HCT116 (cell line): ENCODE data around the gene OPN3. TPM values are rescaled to one million over a fixed set of nuclear protein-coding genes. Genes with fewer than 3 reads are reported as not detected.

Experiments used
- ATAC-seq: fragments of 200-7000 bp; cut with Tn5 transposase; 2 replicates; pipeline ENCODE4 v1.9.1; 2020; ENCODE audit warnings: mild to moderate bottlenecking, moderate library complexity
- BruUV-seq: library from RNA; stranded (reverse); fragments of 400-500 nt; replicated peaks from 2 replicates; lab custom pipeline; 2021; lab: Mats Ljungman, UMichigan
- CTCF ChIA-PET: fragments of 300-600 bp; sonication (Branson Sonifier 250); formaldehyde crosslinking; loops from one replicate; lab custom pipeline; 2021; ENCODE audit warnings: antibody characterized with exemption; lab: Charles Lee
- POLR2A ChIA-PET: fragments of 300-600, 350-600 bp; sonication (Branson Sonifier 250); formaldehyde crosslinking; loops from one replicate; lab custom pipeline; 2021; ENCODE audit warnings: antibody characterized with exemption; lab: Charles Lee
- RAD21 ChIA-PET, 2 experiments: fragments of 300-600 bp; sonication (Branson Sonifier 250); formaldehyde crosslinking; loops; one replicate each; lab custom pipeline; 2023; ENCODE audit warnings: low total read pairs in 2 of 2; ENCODE audit not compliant: uncharacterized antibody in 2 of 2, unreplicated experiment in 2 of 2, low non-redundant PET in 1 of 2; lab: Charles Lee
- DNase-seq: peaks from one replicate; pipeline ENCODE4 v3.0.0-alpha.2; 2010; ENCODE audit warnings: low read depth, low spot score
- H2AFZ ChIP-seq: fragments of 200-600 bp; shearing (Covaris generic), sonication (generic); 2 replicates; pipeline ENCODE4 v1.6.1; 2017; ENCODE audit warnings: low read depth, mixed run types, mixed read lengths, antibody characterized with exemption, low read length; ENCODE audit not compliant: poor library complexity, severe bottlenecking
- H3K27ac ChIP-seq: 2 replicates; pipeline ENCODE4 v1.5.1; 2012; ENCODE audit warnings: low read depth, low read length
- H3K27me3 ChIP-seq: fragments of 200-600 bp; sonication (generic); 2 replicates; pipeline ENCODE4 v1.6.1; 2016; ENCODE audit warnings: mixed run types, low read length, mixed read lengths; ENCODE audit not compliant: insufficient read depth
- H3K36me3 ChIP-seq, 2 experiments: fragments of 200-500 bp in 1 of 2; fragments of 200-600 bp in 1 of 2; sonication (Bioruptor generic) in 1 of 2; sonication (generic) in 1 of 2; 2 replicates each; pipeline versions ENCODE4 v1.5.1 to v1.6.1; 2014 to 2016; ENCODE audit warnings: low read length in 2 of 2, inconsistent platforms in 1 of 2, mixed read lengths in 1 of 2, mixed run types in 1 of 2; ENCODE audit not compliant: insufficient read depth in 2 of 2, control insufficient read depth in 1 of 2
- H3K4me1 ChIP-seq, 2 experiments: fragments of 200-600 bp in 1 of 2; sonication (generic) in 1 of 2; 2 replicates each; pipeline versions ENCODE4 v1.5.1 to v1.6.1; 2012 to 2017; ENCODE audit warnings: low read length in 2 of 2, inconsistent platforms in 1 of 2, mild to moderate bottlenecking in 1 of 2, mixed read lengths in 1 of 2, mixed run types in 1 of 2, moderate library complexity in 1 of 2; ENCODE audit not compliant: insufficient read depth in 2 of 2, control insufficient read depth in 1 of 2
- H3K4me2 ChIP-seq: fragments of 200-600 bp; sonication (generic); 2 replicates; pipeline ENCODE4 v1.6.1; 2017; ENCODE audit warnings: mixed run types, low read length, mixed read lengths
- H3K4me3 ChIP-seq, 2 experiments: fragments of 200-600 bp in 1 of 2; sonication (generic) in 1 of 2; replicated peaks in 1 of 2; 2 replicates each; pipeline ENCODE4 v1.5.1; 2011 to 2016; ENCODE audit warnings: low read length in 2 of 2, control low read depth in 1 of 2, low read depth in 1 of 2, mild to moderate bottlenecking in 1 of 2, mixed read lengths in 1 of 2, mixed run types in 1 of 2
- H3K79me2 ChIP-seq: fragments of 200-600 bp; sonication (generic); 2 replicates; pipeline ENCODE4 v1.6.1; 2017; ENCODE audit warnings: mild to moderate bottlenecking, mixed run types, low read length, moderate library complexity, mixed read lengths; ENCODE audit not compliant: insufficient read depth
- H3K9ac ChIP-seq: fragments of 200-600 bp; sonication (generic); 2 replicates; pipeline ENCODE4 v1.6.1; 2016; ENCODE audit warnings: low read length, mixed read lengths
- H3K9me2 ChIP-seq: fragments of 200-600 bp; sonication (generic), shearing (Covaris generic); 2 replicates; pipeline ENCODE4 v1.6.1; 2017; ENCODE audit warnings: mixed run types, mild to moderate bottlenecking, moderate library complexity; ENCODE audit not compliant: insufficient read depth
- H3K9me3 ChIP-seq, 2 experiments: fragments of 200-500 bp in 1 of 2; fragments of 200-600 bp in 1 of 2; sonication (Bioruptor generic) in 1 of 2; sonication (generic) in 1 of 2; 2 replicates each; pipeline ENCODE4 v1.6.1; 2014 to 2017; ENCODE audit warnings: low read length in 2 of 2, mixed read lengths in 2 of 2, inconsistent platforms in 1 of 2, low read depth in 1 of 2, mild to moderate bottlenecking in 1 of 2, mixed run types in 1 of 2, moderate library complexity in 1 of 2; ENCODE audit not compliant: control insufficient read depth in 1 of 2, insufficient read depth in 1 of 2
- H4K20me1 ChIP-seq: fragments of 200-600 bp; sonication (generic), shearing (Covaris generic); 2 replicates; pipeline ENCODE4 v1.6.1; 2017; ENCODE audit warnings: mixed run types, mild to moderate bottlenecking, moderate library complexity; ENCODE audit not compliant: insufficient read depth
- CEBPB ChIP-seq: IDR thresholded peaks from 2 replicates; pipeline ENCODE4 v1.6.1; 2012; ENCODE audit warnings: low read depth
- EZH2 ChIP-seq: fragments of 200-600 bp; sonication (generic); IDR thresholded peaks from 2 replicates; pipeline ENCODE4 v1.6.1; 2017; ENCODE audit warnings: antibody characterized with exemption, mixed run types
- FOSL1 ChIP-seq: IDR thresholded peaks from 2 replicates; pipeline ENCODE4 v1.6.1; 2012; ENCODE audit warnings: low read depth
- JUND ChIP-seq: IDR thresholded peaks from 2 replicates; pipeline ENCODE4 v1.6.1; 2012
- POLR2A ChIP-seq: IDR thresholded peaks from 2 replicates; pipeline ENCODE4 v1.7.0; 2011; ENCODE audit warnings: borderline replicate concordance; ENCODE audit not compliant: insufficient read depth, insufficient read length; ENCODE audit errors: extremely low read depth
- RAD21 ChIP-seq: IDR thresholded peaks from 2 replicates; pipeline ENCODE4 v1.6.1; 2012; ENCODE audit warnings: low read depth, mild to moderate bottlenecking
- SP1 ChIP-seq: IDR thresholded peaks from 2 replicates; pipeline ENCODE4 v1.6.1; 2012; ENCODE audit warnings: low read depth
- SRF ChIP-seq: IDR thresholded peaks from 2 replicates; pipeline ENCODE4 v1.6.1; 2012; ENCODE audit warnings: low read depth
- TCF7L2 ChIP-seq: IDR thresholded peaks from 2 replicates; pipeline ENCODE4 v1.7.0; 2011; ENCODE audit warnings: borderline replicate concordance, inconsistent platforms; ENCODE audit not compliant: insufficient read depth, insufficient read length; ENCODE audit errors: extremely low read depth
- YY1 ChIP-seq: IDR thresholded peaks from 2 replicates; pipeline ENCODE4 v1.6.1; 2011; ENCODE audit warnings: low read length, low read depth, moderate library complexity, mild to moderate bottlenecking; ENCODE audit not compliant: insufficient replicate concordance; ENCODE audit errors: extremely low read depth
- intact Hi-C: fragments of 100-400 bp; cut with micrococcal nuclease; formaldehyde crosslinking; loops from 2 replicates; pipeline ENCODE4 v1.10.0; 2022
- total RNA-seq: library from RNA; stranded (reverse); gene quantifications from one replicate; pipeline ENCODE4 v1.2.1, GENCODE V29; 2021; ENCODE audit not compliant: unreplicated experiment
- TF ChIP-seq, protein P1 (sequence below): IDR thresholded peaks from 2 replicates; pipeline ENCODE4 v1.6.1; 2012
- TF ChIP-seq, protein P2 (sequence below), 3 experiments: fragments of 200-600 bp in 1 of 3; sonication (generic) in 1 of 3; IDR thresholded peaks in 2 of 3; conservative IDR thresholded peaks in 1 of 3; 2 replicates each; pipeline ENCODE4 v1.5.1; 2012 to 2017; ENCODE audit warnings: low read depth in 2 of 3, low read length in 2 of 3, antibody characterized with exemption in 1 of 3, borderline replicate concordance in 1 of 3, control low read depth in 1 of 3, mild to moderate bottlenecking in 1 of 3, mixed read lengths in 1 of 3, mixed run types in 1 of 3, moderate library complexity in 1 of 3; ENCODE audit not compliant: insufficient read depth in 1 of 3
- TF ChIP-seq, protein P3 (sequence below): IDR thresholded peaks from 2 replicates; pipeline ENCODE4 v1.6.1; 2012

Gene OPN3
- total RNA-seq, 1 experiment from 2014 or later = 6.1 TPM

DNA sequence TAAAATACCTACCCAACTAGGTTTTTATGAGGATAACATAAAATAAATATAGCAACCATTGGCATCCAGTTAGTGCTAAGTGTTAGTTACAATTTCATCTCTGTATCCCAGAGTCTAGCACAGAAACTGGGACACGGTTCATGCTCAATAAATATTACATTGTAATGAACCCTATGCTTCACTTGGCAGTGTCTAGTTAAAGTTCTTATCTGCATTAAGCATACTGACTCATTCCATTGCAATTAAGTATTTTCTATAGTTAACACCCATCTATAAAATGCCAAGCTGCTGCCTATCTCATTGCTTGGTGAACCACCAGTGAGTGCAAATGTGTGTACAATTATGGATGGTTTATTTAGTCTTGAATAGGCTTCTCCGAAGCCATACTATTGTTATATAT, 15.2 kb downstream of the OPN3 start:
- Histone ChIP-seq H2AFZ (no peak overlapping the region), H3K27ac (no peak overlapping the region), H3K36me3 (no peaks in the 10 kb centered on the region), H3K9ac (no peak overlapping the region), H3K79me2 (no peaks in the 10 kb centered on the region), H3K9me2 (no peaks in the 10 kb centered on the region), H3K4me1 (no peaks in the 10 kb centered on the region), H3K4me2 (no peak overlapping the region), H3K4me3 (no peak overlapping the region), H4K20me1 (no peaks in the 10 kb centered on the region), H3K9me3 (no peaks in the 10 kb centered on the region), H3K27me3 (no peaks in the 10 kb centered on the region)
- no TSS peak for BruUV-seq
- DNase-seq = no peak
- ChIA-PET POLR2A (no interaction called here), RAD21 (no interaction called here), CTCF (no interaction called here)
- no peak for ATAC-seq
- intact Hi-C loops = no loop called here
- TF ChIP-seq TCF7L2 (no peak), RAD21 (no peak), YY1 (no peak), FOSL1 (no peak), POLR2A (no peak), CEBPB (no peak)
- TF ChIP-seq, protein P1, sequence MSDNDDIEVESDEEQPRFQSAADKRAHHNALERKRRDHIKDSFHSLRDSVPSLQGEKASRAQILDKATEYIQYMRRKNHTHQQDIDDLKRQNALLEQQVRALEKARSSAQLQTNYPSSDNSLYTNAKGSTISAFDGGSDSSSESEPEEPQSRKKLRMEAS = no peak

DNA sequence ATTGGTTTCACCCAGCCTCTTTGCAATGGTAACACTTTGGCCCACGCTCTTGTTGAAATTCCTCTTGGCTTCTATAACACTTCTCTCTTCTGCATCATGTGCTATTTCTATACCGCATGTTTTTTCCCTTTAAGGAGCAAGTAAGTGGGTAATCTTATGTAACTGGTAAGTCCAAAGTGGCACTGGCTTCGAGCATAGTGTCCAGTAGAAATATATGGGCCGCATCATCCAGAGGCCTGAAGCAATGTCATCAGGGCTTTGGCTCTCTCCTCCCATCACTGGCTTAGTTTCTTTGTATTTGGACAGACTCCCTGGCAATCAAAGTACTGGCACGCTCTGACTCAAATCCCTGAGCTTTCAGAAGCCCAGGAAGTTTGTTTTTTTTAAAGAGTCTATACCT, 17.5 kb downstream of the OPN3 start:
- H3K9ac ChIP-seq = no peak overlapping the region
- H3K4me1 ChIP-seq = no peaks in the 10 kb centered on the region
- H3K4me2 ChIP-seq = no peak overlapping the region
- RAD21 ChIA-PET = no interaction called here
- no peaks in the 10 kb centered on the region for H3K27me3 ChIP-seq
- no peaks in the 10 kb centered on the region for H3K9me3 ChIP-seq
- H3K79me2 ChIP-seq = no peaks in the 10 kb centered on the region
- CTCF ChIA-PET = no interaction called here
- no peak overlapping the region for H2AFZ ChIP-seq
- no peaks in the 10 kb centered on the region for H3K9me2 ChIP-seq
- no peaks in the 10 kb centered on the region for H3K36me3 ChIP-seq
- H3K27ac ChIP-seq = no peak overlapping the region
- DNase-seq (no peak), ATAC-seq (no peak)
- TF ChIP-seq, protein P2, sequence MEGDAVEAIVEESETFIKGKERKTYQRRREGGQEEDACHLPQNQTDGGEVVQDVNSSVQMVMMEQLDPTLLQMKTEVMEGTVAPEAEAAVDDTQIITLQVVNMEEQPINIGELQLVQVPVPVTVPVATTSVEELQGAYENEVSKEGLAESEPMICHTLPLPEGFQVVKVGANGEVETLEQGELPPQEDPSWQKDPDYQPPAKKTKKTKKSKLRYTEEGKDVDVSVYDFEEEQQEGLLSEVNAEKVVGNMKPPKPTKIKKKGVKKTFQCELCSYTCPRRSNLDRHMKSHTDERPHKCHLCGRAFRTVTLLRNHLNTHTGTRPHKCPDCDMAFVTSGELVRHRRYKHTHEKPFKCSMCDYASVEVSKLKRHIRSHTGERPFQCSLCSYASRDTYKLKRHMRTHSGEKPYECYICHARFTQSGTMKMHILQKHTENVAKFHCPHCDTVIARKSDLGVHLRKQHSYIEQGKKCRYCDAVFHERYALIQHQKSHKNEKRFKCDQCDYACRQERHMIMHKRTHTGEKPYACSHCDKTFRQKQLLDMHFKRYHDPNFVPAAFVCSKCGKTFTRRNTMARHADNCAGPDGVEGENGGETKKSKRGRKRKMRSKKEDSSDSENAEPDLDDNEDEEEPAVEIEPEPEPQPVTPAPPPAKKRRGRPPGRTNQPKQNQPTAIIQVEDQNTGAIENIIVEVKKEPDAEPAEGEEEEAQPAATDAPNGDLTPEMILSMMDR (IDR thresholded peaks at IDR 0.05 in 2 of 3, conservative IDR thresholded peaks at IDR 0.05 in 1 of 3; ENCODE audit: borderline replicate concordance in 1 of 3, insufficient read depth in 1 of 3, low read depth in 2 of 3, low read length in 2 of 3) = no peak
- TF ChIP-seq SP1 (no peak), POLR2A (no peak), SRF (no peak), EZH2 (no peak), JUND (no peak)
- TF ChIP-seq, protein P3, sequence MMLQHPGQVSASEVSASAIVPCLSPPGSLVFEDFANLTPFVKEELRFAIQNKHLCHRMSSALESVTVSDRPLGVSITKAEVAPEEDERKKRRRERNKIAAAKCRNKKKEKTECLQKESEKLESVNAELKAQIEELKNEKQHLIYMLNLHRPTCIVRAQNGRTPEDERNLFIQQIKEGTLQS = no peak
- H4K20me1 ChIP-seq = no peaks in the 10 kb centered on the region
- no TSS peak for BruUV-seq
- POLR2A ChIA-PET = no interaction called here
- H3K4me3 ChIP-seq = no peak overlapping the region
- intact Hi-C loops = no loop called here
